GM18873 (cell line): ENCODE results near the gene LAMB1.
"Not testable (repeated sequence)": the region's sequence is repeated elsewhere in the genome, so short reads cannot be mapped to it uniquely, and the experiment has no call there.

ENCODE experiments used
- ATAC-seq: cut with Tn5 transposase; IDR thresholded peaks from one replicate; pipeline ENCODE4 v1.9.1; 2021; ENCODE audit warnings: mild to moderate bottlenecking, moderate library complexity, moderate number of reproducible peaks; ENCODE audit not compliant: unreplicated experiment, low FRiP score

Gene LAMB1

GRCh38 chr7:107890962-107891635 is 111.9 kb downstream of the LAMB1 start, which contains the start of gene DLD:
DLD (plus strand) TSS chr7:107891183; CDS start chr7:107891251, 68 bp downstream.
- ATAC-seq = peak; percentile 98

GRCh38 chr7:107890493-107890961 is 112.4 kb downstream of the LAMB1 start:
- peak; percentile 4 for ATAC-seq

DNA sequence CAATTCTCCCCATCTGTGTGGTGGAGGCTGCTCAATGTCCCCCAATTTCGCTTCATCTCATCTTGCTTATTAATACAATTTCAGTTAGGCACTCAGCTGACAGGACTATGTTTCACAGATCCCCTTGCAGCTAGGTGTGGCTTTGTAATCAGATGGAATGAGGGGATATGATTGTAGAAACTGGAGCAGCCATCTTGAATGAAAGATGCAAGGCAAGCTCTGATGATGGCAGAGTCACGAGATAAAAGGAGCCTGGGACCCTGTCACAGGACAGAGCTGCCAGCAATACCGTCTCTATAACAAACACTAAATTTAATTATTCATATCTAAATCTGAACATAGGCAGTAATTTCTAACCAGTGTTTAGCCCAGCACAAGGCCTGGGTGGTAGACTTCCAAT is 113.0 kb downstream of the LAMB1 start:
- no peak for ATAC-seq

- not testable (repeated sequence) for ATAC-seq
These were observed 115.1 kb downstream of the LAMB1 start for GRCh38 chr7:107887827-107888226.

DNA sequence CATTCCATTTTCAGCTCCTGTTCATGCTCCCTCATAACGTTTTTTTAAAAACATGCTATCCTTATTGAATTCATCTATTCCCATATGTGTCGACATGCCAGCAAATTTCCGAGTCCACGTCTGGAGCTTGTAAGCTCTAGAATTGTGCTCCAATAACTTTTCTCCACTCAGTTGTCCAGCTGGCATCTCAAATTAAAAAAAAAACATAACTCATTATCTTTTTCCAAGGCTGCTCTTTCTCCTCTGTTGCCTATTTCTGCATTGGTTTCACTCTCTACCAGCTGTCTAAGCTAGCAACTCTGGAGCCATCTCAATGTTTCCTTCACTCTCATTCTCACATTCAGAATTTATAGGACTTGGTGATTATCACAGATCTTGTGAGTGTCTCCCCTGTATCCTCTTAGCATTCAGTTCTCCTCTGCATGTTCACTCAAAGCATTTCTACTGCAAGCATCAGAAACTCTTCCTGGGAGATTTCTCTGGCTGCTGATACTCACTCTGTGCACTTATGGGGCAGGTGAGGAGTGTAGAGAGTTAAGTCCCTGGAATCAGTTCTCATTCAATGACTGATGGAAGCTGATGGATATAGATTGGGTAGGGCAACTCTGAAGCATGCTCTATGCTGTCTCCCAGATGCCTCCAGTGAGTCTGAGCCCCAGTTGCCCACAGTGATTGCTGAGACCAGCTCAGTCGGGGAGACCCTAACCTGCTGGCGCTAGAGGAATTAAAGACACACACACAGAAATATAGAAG is 118.7 kb downstream of the LAMB1 start:
- ATAC-seq = no peak

DNA sequence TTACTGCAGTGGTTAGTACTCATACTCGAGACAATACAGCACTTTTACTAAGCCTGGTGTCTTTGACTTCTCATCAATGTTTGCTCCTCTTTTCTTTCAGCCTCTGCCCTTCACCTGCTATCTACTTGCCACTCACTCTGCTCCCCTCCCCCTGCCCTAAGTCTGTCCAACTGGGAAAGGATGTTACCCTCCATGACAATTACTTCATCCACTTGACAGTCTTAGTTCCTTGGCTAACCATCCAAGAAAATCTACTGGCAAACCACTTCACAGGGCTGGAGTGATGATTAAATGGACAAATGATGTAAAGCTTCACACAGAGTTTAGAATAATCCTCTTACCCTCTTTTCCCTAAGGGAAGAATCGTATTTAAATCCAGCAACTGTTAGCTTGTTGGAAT is 120.2 kb downstream of the LAMB1 start:
- no peak for ATAC-seq

- ATAC-seq = no peak
These were observed 123.4 kb downstream of the LAMB1 start for GRCh38 chr7:107879400-107880035.

- ATAC-seq = no peak
These were observed 124.3 kb downstream of the LAMB1 start for GRCh38 chr7:107878636-107879035.

DNA sequence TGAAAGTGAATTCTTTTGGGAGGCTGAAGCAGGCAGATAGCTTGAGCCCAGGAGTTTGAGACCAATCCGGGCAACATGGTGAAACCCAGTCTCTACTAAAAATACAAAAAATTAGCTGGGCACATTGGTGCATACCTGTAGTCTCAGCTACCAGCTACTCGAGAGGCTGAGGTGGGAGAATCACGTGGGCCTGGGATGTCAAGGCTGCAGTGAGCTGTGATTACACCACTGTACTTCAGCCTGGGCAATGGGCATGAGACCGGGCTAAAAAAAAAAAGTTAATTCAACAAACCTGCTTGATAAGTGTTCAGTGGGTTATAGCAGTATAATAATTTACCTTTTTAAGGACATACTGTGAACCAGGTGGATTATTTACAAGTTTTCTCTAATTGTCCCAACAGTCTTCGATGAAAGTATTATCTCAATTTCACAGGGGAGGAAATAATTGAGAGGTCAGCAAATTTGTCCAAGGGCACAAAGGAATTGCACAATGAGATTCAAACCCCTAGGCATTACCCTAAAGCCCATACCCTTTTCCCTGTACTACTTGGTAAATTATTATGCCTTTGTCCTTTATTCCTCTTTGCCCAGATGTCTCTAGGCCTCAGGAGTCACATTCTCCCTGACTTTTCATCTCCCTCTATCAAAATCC is 125.1 kb downstream of the LAMB1 start:
- no peak for ATAC-seq

DNA sequence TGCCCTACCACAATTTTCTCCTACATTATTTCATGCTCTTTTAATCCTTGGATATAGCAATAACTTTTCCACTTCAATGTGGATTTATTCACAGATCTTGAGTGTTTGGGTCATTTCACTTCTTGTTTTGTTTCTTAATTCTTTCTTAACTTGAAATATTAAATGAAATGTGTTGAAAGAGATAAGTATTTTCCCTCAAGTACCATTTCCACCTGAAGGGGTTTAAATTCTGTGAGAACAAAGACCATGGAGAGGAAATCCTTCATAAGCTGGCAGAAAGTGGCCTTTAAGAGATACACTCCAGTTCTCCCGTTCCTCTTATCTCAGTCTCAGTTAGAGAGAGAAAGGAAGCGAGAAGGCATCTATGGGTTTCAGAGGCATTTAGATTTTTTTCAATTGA is 126.0 kb downstream of the LAMB1 start:
- no peak for ATAC-seq

GRCh38 chr7:107874605-107875446 is 128.1 kb downstream of the LAMB1 start:
- ATAC-seq = peak; percentile 54

DNA sequence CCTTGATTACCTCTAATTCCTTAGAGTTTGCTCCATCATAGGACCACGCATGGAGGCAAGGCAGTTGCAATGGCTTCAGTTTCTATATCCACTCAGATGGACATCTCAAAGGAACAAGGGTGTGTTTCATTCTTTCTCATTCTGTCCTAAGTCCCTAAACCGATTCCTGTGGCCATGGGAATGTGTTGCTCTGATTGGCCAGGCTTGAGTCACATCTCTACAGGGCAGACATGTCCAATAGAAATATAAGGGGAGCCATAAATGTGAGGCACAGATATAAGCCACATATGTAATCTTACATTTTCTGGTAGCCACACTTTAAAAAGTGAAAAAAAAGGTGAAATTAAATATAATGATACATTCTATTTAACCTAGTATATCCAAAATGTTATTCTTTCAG is 128.8 kb downstream of the LAMB1 start:
- ATAC-seq = no peak
